Natural killer cell (primary cell): Measurements from ENCODE around the gene MACF1. TPM values are rescaled to one million over a fixed set of nuclear protein-coding genes. Genes with fewer than 3 reads are reported as not detected.

Experiments
- ATAC-seq, 3 donors: fragments of 150-1000 bp in 2 of 3; fragments of 200-7000 bp in 1 of 3; cut with Tn5 transposase; 1 replicate in 1 of 3; 2 replicates in 2 of 3; pipeline ENCODE4 v1.10.0; 2021; ENCODE audit warnings: mild to moderate bottlenecking in 2 of 3, moderate library complexity in 2 of 3
- DNase-seq, 2 donors: peaks; one replicate each; pipeline versions ENCODE4 v3.0.0 to v3.0.0-alpha.2; 2013 to 2021; ENCODE audit warnings: mixed read lengths in 1 of 2
- H3K27ac ChIP-seq: one replicate; pipeline ENCODE4 v1.5.1; 2013; ENCODE audit warnings: mild to moderate bottlenecking, low read length
- H3K27me3 ChIP-seq: one replicate; pipeline ENCODE4 v1.6.1; 2013; ENCODE audit warnings: low read length; ENCODE audit not compliant: control insufficient read depth, insufficient read depth
- H3K36me3 ChIP-seq: one replicate; pipeline ENCODE4 v1.6.1; 2013; ENCODE audit warnings: low read length; ENCODE audit not compliant: control insufficient read depth, insufficient read depth
- H3K4me1 ChIP-seq: one replicate; pipeline ENCODE4 v1.6.1; 2013; ENCODE audit warnings: low read length; ENCODE audit not compliant: control insufficient read depth, insufficient read depth
- H3K4me3 ChIP-seq: one replicate; pipeline ENCODE4 v1.5.1; 2013; ENCODE audit warnings: low read length
- H3K9me3 ChIP-seq: one replicate; pipeline ENCODE4 v1.6.1; 2013; ENCODE audit warnings: low read length; ENCODE audit not compliant: control insufficient read depth, insufficient read depth
- H3K27ac Mint-ChIP-seq, 2 donors: one replicate each; pipeline ENCODE4 v1.8.0; 2022; ENCODE audit warnings: mild to moderate bottlenecking in 2 of 2, mixed read lengths in 2 of 2, moderate library complexity in 1 of 2
- H3K27me3 Mint-ChIP-seq, 2 donors: one replicate each; pipeline ENCODE4 v1.8.0; 2022; ENCODE audit warnings: low read depth in 2 of 2, mixed read lengths in 2 of 2
- H3K36me3 Mint-ChIP-seq: one replicate; pipeline ENCODE4 v1.8.0; 2022; ENCODE audit warnings: mixed read lengths
- H3K4me1 Mint-ChIP-seq, 2 donors: one replicate each; pipeline ENCODE4 v1.8.0; 2022; ENCODE audit warnings: mixed read lengths in 2 of 2
- H3K4me3 Mint-ChIP-seq: one replicate; pipeline ENCODE4 v1.8.0; 2022; ENCODE audit warnings: mild to moderate bottlenecking, moderate library complexity, mixed read lengths
- H3K9me3 Mint-ChIP-seq, 2 donors: one replicate each; pipeline ENCODE4 v1.8.0; 2022; ENCODE audit warnings: mixed read lengths in 2 of 2
- CTCF ChIP-seq: fragments of 200-600 bp; IDR thresholded peaks from one replicate; pipeline ENCODE4 v1.8.0; 2022; ENCODE audit warnings: antibody characterized with exemption
- WGBS: methylation state at CpG from one replicate; pipeline ENCODE4 v1.1.7; 2013; ENCODE audit warnings: missing lambda C conversion rate; ENCODE audit not compliant: insufficient coverage; 5-methylcytosine and 5-hydroxymethylcytosine counted together
- intact Hi-C: fragments of 100-400 bp; cut with micrococcal nuclease; formaldehyde crosslinking; loops from one replicate; pipeline ENCODE4 v1.14.2; 2022
- total RNA-seq, 4 donors: library from RNA; stranded (reverse); fragments of 120-200 nt in 1 of 4; gene quantifications; one replicate each; pipeline versions ENCODE4 v1.2.3 to v1.2.4, GENCODE V29; 2013 to 2022

MACF1 gene, protein sequence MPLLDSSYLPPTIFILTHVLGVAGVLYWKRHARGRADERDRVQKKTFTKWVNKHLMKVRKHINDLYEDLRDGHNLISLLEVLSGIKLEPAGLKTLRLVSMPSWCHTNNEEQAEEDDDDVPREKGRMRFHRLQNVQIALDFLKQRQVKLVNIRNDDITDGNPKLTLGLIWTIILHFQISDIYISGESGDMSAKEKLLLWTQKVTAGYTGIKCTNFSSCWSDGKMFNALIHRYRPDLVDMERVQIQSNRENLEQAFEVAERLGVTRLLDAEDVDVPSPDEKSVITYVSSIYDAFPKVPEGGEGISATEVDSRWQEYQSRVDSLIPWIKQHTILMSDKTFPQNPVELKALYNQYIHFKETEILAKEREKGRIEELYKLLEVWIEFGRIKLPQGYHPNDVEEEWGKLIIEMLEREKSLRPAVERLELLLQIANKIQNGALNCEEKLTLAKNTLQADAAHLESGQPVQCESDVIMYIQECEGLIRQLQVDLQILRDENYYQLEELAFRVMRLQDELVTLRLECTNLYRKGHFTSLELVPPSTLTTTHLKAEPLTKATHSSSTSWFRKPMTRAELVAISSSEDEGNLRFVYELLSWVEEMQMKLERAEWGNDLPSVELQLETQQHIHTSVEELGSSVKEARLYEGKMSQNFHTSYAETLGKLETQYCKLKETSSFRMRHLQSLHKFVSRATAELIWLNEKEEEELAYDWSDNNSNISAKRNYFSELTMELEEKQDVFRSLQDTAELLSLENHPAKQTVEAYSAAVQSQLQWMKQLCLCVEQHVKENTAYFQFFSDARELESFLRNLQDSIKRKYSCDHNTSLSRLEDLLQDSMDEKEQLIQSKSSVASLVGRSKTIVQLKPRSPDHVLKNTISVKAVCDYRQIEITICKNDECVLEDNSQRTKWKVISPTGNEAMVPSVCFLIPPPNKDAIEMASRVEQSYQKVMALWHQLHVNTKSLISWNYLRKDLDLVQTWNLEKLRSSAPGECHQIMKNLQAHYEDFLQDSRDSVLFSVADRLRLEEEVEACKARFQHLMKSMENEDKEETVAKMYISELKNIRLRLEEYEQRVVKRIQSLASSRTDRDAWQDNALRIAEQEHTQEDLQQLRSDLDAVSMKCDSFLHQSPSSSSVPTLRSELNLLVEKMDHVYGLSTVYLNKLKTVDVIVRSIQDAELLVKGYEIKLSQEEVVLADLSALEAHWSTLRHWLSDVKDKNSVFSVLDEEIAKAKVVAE (N-terminal part only)
- 100 to 1,000 TPM; 752 to 811 (median 752) TPM for total RNA-seq
- 682 TPM for total RNA-seq (2013)

DNA sequence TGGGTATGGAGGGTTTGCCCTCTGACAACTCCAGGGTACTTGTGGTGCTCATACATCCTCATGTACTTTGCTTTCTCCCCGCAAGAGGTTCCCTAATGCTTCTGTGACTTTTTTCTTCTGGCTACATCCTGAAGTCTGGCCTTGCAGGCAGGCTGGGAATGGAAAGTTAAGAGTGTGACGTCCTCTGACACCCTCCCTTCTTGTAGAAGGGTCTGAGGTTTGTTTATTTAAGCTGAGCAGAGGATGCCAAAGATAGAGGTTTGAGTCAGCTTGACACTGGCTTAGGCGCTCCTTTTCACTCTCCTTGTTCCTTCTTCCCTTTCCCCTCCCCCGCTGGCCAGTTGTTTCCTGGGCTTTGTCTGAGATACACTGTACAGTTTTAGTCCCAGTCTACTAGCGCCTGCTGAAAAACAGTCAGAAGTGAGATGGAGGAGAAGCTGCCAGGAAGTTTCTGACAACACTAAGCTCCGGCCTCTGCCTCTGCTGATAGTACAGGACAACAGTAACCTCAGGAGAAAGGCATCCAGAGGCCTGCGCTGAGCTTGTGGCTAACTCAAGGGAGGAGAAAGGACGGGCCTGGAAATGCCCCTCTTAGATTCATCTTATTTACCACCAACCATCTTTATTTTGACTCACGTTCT, at the start of gene MACF1:
TSS of gene MACF1 (plus strand) at position 255 of the 641 bp plus-strand sequence. CDS start at position 583, 328 bp downstream.
- Histone ChIP-seq H3K4me1 (peaks cover 21% of the 10 kb centered on the region), H3K27me3 (no peaks in the 10 kb centered on the region), H3K27ac (peak within 1 kb of the TSS; percentile 90), H3K9me3 (no peaks in the 10 kb centered on the region), H3K36me3 (no peaks in the 10 kb centered on the region), H3K4me3 (peak within 1 kb of the TSS; percentile 45)
- peak within 1 kb of the TSS; percentile 97 to 98 for H3K27ac Mint-ChIP-seq
- 9% methylated on average over 6 of the region's 9 CpGs for WGBS
- DNase-seq (peak; percentile 23 to 59), ATAC-seq (peak; percentile 40 to 49 (median 42))
- intact Hi-C loops = loop anchor here (1.0 kb wide), 1 partner anchor 11 kb away; no protein-coding TSS in a partner anchor
- H3K27me3 Mint-ChIP-seq = no peaks in the 10 kb centered on the region
- H3K9me3 Mint-ChIP-seq = no peaks in the 10 kb centered on the region
- H3K36me3 Mint-ChIP-seq = peaks cover 5% of the 10 kb centered on the region
- H3K4me1 Mint-ChIP-seq = peaks cover 46 to 56% of the 10 kb centered on the region in 2 donors
- H3K4me3 Mint-ChIP-seq = peak within 1 kb of the TSS; percentile 98
- no peak for TF ChIP-seq CTCF

DNA sequence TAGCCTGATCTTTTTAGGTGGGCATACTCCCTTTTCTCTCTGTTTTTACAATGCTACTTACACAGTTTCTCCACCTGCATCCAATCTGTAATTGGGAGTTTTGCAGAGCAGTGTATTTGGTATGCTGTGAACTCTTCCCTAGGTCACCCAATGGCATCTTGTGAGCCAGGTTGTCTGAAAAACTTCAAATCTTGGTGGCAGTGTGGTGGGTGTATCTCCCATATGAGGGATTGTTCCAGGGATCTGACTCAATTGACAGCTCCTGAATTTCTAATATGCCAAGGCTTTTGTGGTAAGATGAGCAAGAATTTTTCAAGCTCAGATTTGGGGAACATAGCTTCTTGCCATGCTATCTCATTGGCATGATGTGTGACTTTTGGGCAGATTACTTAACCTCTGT, 47.2 kb upstream of the MACF1 start:
- no peaks in the 10 kb centered on the region for H3K36me3 ChIP-seq
- no peak overlapping the region for H3K27ac ChIP-seq
- Mint-ChIP-seq H3K36me3 (no peaks in the 10 kb centered on the region), H3K27me3 (no peaks in the 10 kb centered on the region), H3K27ac (no peak overlapping the region), H3K9me3 (no peaks in the 10 kb centered on the region), H3K4me1 (peaks cover 0 to 8% of the 10 kb centered on the region in 2 donors), H3K4me3 (no peak overlapping the region)
- no peak overlapping the region for H3K4me3 ChIP-seq
- DNase-seq = no peak
- ATAC-seq = no peak
- no peaks in the 10 kb centered on the region for H3K4me1 ChIP-seq
- H3K27me3 ChIP-seq = no peaks in the 10 kb centered on the region
- intact Hi-C loops = no loop called here
- TF ChIP-seq CTCF = no peak
- H3K9me3 ChIP-seq = no peaks in the 10 kb centered on the region

- Mint-ChIP-seq H3K9me3 (no peaks in the 10 kb centered on the region), H3K4me3 (no peak overlapping the region), H3K36me3 (no peaks in the 10 kb centered on the region), H3K27me3 (no peaks in the 10 kb centered on the region), H3K27ac (no peak overlapping the region), H3K4me1 (peaks cover 0 to 8% of the 10 kb centered on the region in 2 donors)
- no peaks in the 10 kb centered on the region for H3K4me1 ChIP-seq
- intact Hi-C loops = no loop called here
- H3K4me3 ChIP-seq = no peak overlapping the region
- no peaks in the 10 kb centered on the region for H3K9me3 ChIP-seq
- TF ChIP-seq CTCF = no peak
- H3K27me3 ChIP-seq = no peaks in the 10 kb centered on the region
- DNase-seq (no peak), ATAC-seq (no peak)
- 82% methylated on average over 11 of the region's 11 CpGs for WGBS
- H3K27ac ChIP-seq = no peak overlapping the region
- H3K36me3 ChIP-seq = no peaks in the 10 kb centered on the region
Observed at GRCh38 chr1:39158327-39159086, 46.0 kb upstream of the MACF1 start.
